Bronchial epithelial cell (primary cell): ENCODE results near the gene NPEPL1. TPM values are rescaled to one million over a fixed set of nuclear protein-coding genes. Genes with fewer than 3 reads are reported as not detected.
"Not testable (repeated sequence)": the region's sequence is repeated elsewhere in the genome, so short reads cannot be mapped to it uniquely, and the experiment has no call there.

Source experiments
- DNase-seq: peaks from one replicate; pipeline ENCODE4 v3.0.0-alpha.2; 2010; ENCODE audit warnings: low read depth
- FAIRE-seq: peaks from 2 replicates; lab custom pipeline; 2011; peaks lifted over from hg19 to GRCh38; lab: Jason Lieb, UNC
- H3K27me3 ChIP-seq: 2 replicates; pipeline ENCODE4 v1.5.1; 2011; ENCODE audit warnings: low read length; ENCODE audit not compliant: control insufficient read depth, insufficient read depth
- H3K36me3 ChIP-seq: 2 replicates; pipeline ENCODE4 v1.5.1; 2011; ENCODE audit warnings: low read length; ENCODE audit not compliant: control insufficient read depth, insufficient read depth
- H3K4me3 ChIP-seq: 2 replicates; pipeline ENCODE4 v1.5.1; 2011; ENCODE audit warnings: mild to moderate bottlenecking, low read depth, low read length, control low read depth
- total RNA-seq: library from RNA; depleted of rRNA; stranded (reverse); fragments of >200 nt; gene quantifications from 2 replicates; pipeline ENCODE4 v1.2.1, GENCODE V29; 2014
- TF ChIP-seq, protein P1 (sequence below): IDR thresholded peaks from 2 replicates; pipeline ENCODE4 v1.5.1; 2011; ENCODE audit warnings: mild to moderate bottlenecking, moderate library complexity, low read length, control low read depth, inconsistent platforms; ENCODE audit not compliant: insufficient read depth, severe bottlenecking

The NPEPL1 gene, protein sequence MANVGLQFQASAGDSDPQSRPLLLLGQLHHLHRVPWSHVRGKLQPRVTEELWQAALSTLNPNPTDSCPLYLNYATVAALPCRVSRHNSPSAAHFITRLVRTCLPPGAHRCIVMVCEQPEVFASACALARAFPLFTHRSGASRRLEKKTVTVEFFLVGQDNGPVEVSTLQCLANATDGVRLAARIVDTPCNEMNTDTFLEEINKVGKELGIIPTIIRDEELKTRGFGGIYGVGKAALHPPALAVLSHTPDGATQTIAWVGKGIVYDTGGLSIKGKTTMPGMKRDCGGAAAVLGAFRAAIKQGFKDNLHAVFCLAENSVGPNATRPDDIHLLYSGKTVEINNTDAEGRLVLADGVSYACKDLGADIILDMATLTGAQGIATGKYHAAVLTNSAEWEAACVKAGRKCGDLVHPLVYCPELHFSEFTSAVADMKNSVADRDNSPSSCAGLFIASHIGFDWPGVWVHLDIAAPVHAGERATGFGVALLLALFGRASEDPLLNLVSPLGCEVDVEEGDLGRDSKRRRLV
- total RNA-seq = 23.7 and 24.7 TPM in 2 replicates

DNA sequence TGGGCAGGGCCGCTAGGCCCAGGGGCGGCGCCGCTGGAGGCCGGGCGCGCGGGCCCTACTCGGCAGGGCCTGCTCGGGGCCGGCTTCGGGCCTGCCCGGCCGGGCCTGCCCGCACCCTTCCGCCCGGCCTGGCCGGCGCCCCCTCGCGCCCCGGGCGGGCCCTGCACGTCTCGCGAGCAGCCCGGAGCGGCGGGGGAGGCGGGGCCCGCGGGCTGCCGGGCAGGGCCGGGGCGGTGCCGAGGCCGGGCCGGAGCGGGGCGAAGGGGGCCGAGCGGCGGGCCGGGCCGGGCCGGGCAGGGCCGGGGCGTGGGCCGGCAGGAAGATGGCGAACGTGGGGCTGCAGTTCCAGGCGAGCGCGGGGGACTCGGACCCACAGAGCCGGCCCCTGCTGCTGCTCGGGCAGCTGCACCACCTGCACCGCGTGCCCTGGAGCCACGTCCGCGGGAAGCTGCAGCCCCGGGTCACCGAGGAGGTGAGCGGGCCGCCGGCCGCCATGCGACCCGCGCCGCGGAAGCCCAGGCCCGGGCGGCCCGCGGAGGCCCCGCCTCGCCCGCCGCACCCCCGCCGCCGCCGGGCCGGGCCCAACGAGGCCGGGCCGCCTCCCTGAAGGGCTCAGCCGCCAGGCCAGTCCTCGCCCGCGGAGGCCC is at the start of gene NPEPL1:
Gene NPEPL1, plus strand, starts transcription at position 222 of the 647 bp plus-strand sequence. Its CDS starts 101 bp downstream, at position 323.
- no peaks in the 10 kb centered on the region for H3K27me3 ChIP-seq
- TF ChIP-seq, protein P1, sequence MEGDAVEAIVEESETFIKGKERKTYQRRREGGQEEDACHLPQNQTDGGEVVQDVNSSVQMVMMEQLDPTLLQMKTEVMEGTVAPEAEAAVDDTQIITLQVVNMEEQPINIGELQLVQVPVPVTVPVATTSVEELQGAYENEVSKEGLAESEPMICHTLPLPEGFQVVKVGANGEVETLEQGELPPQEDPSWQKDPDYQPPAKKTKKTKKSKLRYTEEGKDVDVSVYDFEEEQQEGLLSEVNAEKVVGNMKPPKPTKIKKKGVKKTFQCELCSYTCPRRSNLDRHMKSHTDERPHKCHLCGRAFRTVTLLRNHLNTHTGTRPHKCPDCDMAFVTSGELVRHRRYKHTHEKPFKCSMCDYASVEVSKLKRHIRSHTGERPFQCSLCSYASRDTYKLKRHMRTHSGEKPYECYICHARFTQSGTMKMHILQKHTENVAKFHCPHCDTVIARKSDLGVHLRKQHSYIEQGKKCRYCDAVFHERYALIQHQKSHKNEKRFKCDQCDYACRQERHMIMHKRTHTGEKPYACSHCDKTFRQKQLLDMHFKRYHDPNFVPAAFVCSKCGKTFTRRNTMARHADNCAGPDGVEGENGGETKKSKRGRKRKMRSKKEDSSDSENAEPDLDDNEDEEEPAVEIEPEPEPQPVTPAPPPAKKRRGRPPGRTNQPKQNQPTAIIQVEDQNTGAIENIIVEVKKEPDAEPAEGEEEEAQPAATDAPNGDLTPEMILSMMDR = peak; percentile 22
- H3K36me3 ChIP-seq = peaks cover 3% of the 10 kb centered on the region
- DNase-seq = peak; percentile 32
- no peak for FAIRE-seq
- peak within 1 kb of the TSS; percentile 45 for H3K4me3 ChIP-seq

DNA sequence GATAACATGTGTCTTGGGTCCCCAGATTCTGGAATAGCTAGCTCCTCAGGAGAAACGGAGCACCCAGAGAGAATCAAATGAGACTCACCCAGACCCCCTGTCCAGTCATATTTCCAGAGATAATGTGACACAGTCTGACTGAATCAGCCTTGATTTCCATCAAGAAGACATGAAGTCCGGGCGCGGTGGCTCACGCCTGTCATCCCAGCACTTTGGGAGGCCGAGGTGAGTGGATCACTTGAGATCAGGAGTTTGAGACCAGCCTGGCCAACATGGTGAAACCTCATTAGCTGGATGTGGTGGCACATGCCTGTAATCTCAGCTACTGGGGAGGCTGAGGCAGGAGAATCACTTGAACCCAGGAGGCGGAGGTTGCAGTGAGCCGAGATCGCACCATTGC is 49.7 kb upstream of the NPEPL1 start:
- not testable (repeated sequence) for H3K4me3 ChIP-seq, H3K36me3 ChIP-seq, H3K27me3 ChIP-seq, DNase-seq, FAIRE-seq

- no peaks in the 10 kb centered on the region for H3K27me3 ChIP-seq
- H3K36me3 ChIP-seq = no peaks in the 10 kb centered on the region
- DNase-seq (peak; percentile 81), FAIRE-seq (no peak)
- TF ChIP-seq, protein P1 = no peak
- no peak overlapping the region for H3K4me3 ChIP-seq
Observed at GRCh38 chr20:58645412-58645968, 47.1 kb upstream of the NPEPL1 start.

DNA sequence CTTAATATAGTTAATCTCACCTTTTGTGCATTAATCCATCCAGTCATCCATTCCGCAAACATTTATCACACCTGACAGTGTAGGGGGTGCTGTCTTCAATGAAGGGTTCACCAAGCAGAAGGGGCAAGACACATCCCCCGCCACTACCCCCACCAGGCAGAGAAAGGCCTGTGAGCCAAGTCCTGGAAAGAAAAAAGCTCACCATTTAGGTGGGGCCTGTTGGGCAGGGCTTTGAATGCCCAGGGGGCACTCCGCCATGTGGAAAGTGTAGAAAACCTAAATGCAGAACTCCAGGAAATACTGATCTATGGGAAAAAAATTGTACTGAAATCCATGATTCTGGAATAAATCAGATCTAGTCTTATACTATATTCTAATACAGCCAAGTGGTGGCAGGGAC is 46.3 kb upstream of the NPEPL1 start:
- Histone ChIP-seq H3K4me3 (no peak overlapping the region), H3K27me3 (no peaks in the 10 kb centered on the region), H3K36me3 (no peaks in the 10 kb centered on the region)
- TF ChIP-seq, protein P1 = no peak
- FAIRE-seq = no peak
- no peak for DNase-seq

GRCh38 chr20:58646703-58647102 is 45.9 kb upstream of the NPEPL1 start:
- no peak for FAIRE-seq
- TF ChIP-seq, protein P1 = no peak
- no peaks in the 10 kb centered on the region for H3K36me3 ChIP-seq
- H3K4me3 ChIP-seq = no peak overlapping the region
- DNase-seq = no peak
- H3K27me3 ChIP-seq = no peaks in the 10 kb centered on the region
